HUES64 (cell line): ENCODE data around the gene PRR35.

Experiments
- H3K27ac ChIP-seq: 2 replicates; pipeline ENCODE4 v1.7.0; 2013; ENCODE audit warnings: low read depth, low read length, inconsistent platforms
- H3K27me3 ChIP-seq: 2 replicates; pipeline ENCODE4 v1.6.1; 2013; ENCODE audit warnings: mild to moderate bottlenecking, low read length; ENCODE audit not compliant: insufficient read depth
- H3K36me3 ChIP-seq: 2 replicates; pipeline ENCODE4 v1.6.1; 2013; ENCODE audit warnings: mild to moderate bottlenecking, low read length; ENCODE audit not compliant: insufficient read depth
- H3K4me1 ChIP-seq: 2 replicates; pipeline ENCODE4 v1.6.1; 2013; ENCODE audit warnings: mild to moderate bottlenecking, low read length, moderate library complexity; ENCODE audit not compliant: insufficient read depth
- H3K4me3 ChIP-seq: 2 replicates; pipeline ENCODE4 v1.5.1; 2013; ENCODE audit warnings: mild to moderate bottlenecking, low read length, moderate library complexity
- H3K9ac ChIP-seq: 2 replicates; pipeline ENCODE4 v1.6.1; 2013; ENCODE audit warnings: mild to moderate bottlenecking, low read depth, low read length
- H3K9me3 ChIP-seq: 2 replicates; pipeline ENCODE4 v1.6.1; 2013; ENCODE audit warnings: low read depth, low read length; ENCODE audit not compliant: insufficient read depth
- WGBS: fragments of 150-250, 120-280 bp; methylation state at CpG from one replicate; pipeline ENCODE4 v1.1.7; 2013; ENCODE audit warnings: missing lambda C conversion rate; 5-methylcytosine and 5-hydroxymethylcytosine counted together

Gene PRR35

DNA sequence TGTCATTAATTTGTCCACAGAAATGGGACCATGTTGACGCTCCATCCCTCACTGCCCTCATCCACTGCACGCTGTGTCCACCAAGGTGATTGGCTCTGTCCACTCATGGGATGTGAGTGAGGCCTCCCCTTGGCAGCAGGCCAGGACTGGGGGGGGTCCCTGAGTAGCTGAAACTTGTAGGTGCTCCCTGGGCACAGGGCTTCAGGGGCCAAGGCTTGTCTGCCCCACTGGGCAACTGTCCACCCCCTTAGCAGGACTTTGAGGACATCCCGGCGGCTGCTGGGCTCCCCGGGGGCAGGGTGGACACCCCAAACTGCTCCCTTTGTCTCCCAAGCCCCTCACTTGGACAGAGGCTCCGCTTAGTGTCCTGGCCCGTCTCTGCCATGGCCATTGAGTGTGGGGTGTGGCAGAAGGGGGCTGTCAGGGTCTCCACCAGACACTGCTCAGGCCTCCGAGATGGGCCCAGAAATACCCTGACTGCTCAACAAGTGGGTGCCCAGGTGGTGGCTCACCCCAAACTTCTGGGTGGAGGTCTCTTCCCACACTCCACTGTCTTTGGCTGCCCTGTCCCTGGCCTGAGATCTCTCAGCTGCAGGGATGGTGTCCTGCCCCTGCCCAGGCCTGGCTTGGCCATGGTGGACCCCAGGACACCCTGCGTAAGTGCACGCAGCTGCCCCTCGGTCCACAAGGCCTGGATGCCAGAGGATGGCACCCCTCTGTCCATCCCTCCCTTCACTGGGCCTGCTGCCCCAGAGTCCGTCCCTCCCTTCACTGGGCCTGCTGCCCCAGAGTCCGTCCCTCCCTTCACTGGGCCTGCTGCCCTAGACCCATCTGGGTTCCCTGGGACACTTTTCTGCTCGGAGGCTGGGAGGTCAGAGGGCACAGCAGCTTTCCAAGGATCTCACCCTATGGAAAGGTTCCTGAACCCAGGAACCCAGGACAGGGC, 26.7 kb downstream of the PRR35 start:
- Histone ChIP-seq H3K4me1 (peaks cover 4% of the 10 kb centered on the region; the same call in 1 of the 2 replicates), H3K36me3 (no peaks in the 10 kb centered on the region), H3K4me3 (no peak overlapping the region), H3K9ac (no peak overlapping the region), H3K27me3 (peaks cover 29% of the 10 kb centered on the region), H3K9me3 (no peaks in the 10 kb centered on the region), H3K27ac (no peak overlapping the region)
- 88% methylated on average over 14 of the region's 14 CpGs for WGBS

DNA sequence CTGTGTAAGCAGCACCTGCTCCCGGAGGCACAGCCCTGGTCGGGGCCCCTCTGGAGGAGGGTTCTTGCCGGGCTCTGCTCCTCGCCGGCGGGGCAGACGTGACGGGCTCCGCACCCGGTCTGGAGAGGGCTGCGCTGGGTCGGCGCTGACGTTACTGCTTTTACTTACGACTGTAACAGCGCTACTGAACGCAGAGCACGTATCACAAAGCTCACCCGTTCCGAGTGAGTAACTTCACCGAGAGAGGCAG, 28.4 kb downstream of the PRR35 start:
- H3K4me3 ChIP-seq: peak overlapping the region; percentile 99
- peaks cover 4% of the 10 kb centered on the region; the same call in 1 of the 2 replicates for H3K4me1 ChIP-seq
- H3K36me3 ChIP-seq: 0 out of 2 replicates have a peak, but pooled peaks cover 2% of the 10 kb centered on the region
- no peaks in the 10 kb centered on the region for H3K9me3 ChIP-seq
- peak overlapping the region; percentile 99 for H3K9ac ChIP-seq
- WGBS: 2% methylated on average over 21 of the region's 21 CpGs
- peaks cover 29% of the 10 kb centered on the region for H3K27me3 ChIP-seq
- H3K27ac ChIP-seq: peak overlapping the region; percentile 100

DNA sequence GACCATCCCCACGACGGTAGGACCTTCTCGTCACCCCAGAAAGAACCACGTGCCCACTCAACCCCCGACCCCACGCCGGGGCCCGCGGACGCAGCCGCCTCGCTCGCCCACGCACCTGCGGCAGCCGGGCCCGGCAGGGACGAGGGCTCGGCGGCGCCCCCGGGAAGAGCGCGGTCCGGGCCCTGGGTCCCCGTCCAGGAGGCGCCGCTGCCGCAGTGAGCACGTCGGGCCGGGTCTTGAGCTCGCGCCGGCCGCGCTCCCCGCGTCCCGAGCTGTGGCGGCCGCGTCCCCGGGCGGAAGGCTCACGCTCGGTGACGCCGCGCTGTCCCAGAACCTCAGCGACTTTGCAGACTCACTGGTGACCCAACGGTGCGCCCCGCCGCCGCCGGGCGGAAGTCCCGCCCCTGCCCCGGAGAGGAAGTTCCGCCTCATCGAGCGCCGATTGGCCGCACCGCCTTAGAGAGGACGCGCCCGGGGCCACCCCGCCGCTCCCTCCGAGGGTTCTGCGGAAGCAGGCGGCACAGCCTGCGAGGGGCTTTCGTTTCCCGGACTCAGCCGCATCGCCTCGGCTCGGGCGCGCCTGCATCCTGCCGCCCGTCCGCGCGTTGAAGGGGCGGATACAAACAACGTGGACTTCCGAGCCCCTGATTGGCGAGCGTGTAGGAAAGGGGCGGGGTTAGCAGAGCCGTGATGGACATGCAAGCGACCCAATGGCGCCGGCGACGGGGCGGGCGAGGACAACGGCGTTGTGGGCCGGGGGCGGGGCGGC, 28.9 kb downstream of the PRR35 start:
- peaks cover 4% of the 10 kb centered on the region; the same call in 1 of the 2 replicates for H3K4me1 ChIP-seq

DNA sequence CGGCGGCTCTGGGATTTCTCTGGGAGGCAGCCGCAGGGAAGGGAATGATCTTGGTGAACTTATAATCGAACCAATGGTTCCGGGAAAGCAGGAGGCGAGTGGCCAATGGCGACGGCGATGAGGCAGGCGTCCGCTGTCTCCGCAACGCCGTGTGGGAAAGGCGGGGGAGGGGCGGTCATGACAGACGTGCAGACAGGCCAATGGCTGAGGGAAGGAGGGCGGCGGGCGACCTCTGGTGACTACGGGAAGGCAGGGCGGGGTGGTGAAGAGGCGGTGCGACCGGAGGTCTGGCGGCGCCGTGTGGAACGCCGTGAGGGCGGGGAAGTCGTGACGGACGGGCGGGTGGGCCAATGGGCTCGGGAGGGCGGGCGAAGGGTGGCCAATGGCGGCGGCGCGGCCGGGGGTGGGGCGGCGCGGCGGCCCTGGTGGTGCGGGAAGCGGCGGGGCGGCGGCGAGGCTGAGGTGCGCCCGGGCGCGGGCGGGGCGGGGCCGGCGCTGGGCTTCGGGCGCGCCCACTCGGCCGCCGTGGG, 29.5 kb downstream of the PRR35 start, which contains the start of gene RAB40C:
Gene RAB40C, plus strand, starts transcription at position 409 of the 530 bp plus-strand sequence. CDS start 226 bp downstream, outside the sequence.
- H3K9me3 ChIP-seq: no peaks in the 10 kb centered on the region
- H3K9ac ChIP-seq: peak within 1 kb of the TSS; percentile 99
- H3K36me3 ChIP-seq: 0 out of 2 replicates have a peak, but pooled peaks cover 2% of the 10 kb centered on the region
- peak within 1 kb of the TSS; percentile 100 for H3K27ac ChIP-seq
- peaks cover 4% of the 10 kb centered on the region; the same call in 1 of the 2 replicates for H3K4me1 ChIP-seq
- peak within 1 kb of the TSS; percentile 99 for H3K4me3 ChIP-seq
- H3K27me3 ChIP-seq: peaks cover 29% of the 10 kb centered on the region
- WGBS: under 1% methylated on average over 67 of the region's 67 CpGs

More for the DNA sequence above, 28.9 kb downstream of the PRR35 start:
- Histone ChIP-seq H3K4me3 (peak overlapping the region; percentile 99), H3K9me3 (no peaks in the 10 kb centered on the region), H3K9ac (peak overlapping the region; percentile 99), H3K27me3 (peaks cover 29% of the 10 kb centered on the region), H3K27ac (peak overlapping the region; percentile 100), H3K36me3 (0 out of 2 replicates have a peak, but pooled peaks cover 2% of the 10 kb centered on the region)
- under 1% methylated on average over 107 of the region's 107 CpGs for WGBS

DNA sequence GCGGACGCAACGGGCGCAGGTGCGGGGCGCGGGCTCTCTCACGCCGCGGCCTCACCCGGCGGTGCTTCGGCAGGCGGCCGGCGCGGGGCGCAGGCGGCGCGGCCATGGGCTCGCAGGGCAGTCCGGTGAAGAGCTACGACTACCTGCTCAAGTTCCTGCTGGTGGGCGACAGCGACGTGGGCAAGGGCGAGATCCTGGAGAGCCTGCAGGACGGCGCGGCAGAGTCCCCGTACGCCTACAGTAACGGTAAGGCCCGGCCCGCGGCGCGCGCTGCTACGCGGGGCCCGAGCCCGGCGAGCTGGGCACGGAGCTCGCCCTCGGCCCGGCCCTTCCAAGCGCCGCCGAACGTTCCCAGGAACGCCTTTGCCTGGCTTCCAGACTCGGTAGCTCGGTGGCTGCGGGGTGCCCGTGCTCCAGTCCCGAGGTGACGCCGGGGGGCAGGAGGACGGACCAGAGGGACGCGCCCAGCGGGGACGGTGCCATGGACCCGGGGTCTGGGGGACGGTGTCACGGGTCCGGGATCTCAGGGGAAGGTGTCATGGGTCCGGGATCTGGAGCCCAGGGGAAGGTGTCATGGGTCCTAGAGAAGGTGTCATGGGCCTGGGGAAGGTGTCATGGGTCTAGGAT, 30.1 kb downstream of the PRR35 start:
- H3K4me1 ChIP-seq: peaks cover 4% of the 10 kb centered on the region; the same call in 1 of the 2 replicates
- H3K9ac ChIP-seq: peak overlapping the region; percentile 73
- H3K27ac ChIP-seq: 0 out of 2 replicates have a peak overlapping the region, but pooled peaks have one; percentile 17
- peaks cover 29% of the 10 kb centered on the region for H3K27me3 ChIP-seq
- 1% methylated on average over 71 of the region's 71 CpGs for WGBS
- no peaks in the 10 kb centered on the region for H3K9me3 ChIP-seq
- H3K36me3 ChIP-seq: 0 out of 2 replicates have a peak, but pooled peaks cover 2% of the 10 kb centered on the region
- H3K4me3 ChIP-seq: peak overlapping the region; percentile 89

DNA sequence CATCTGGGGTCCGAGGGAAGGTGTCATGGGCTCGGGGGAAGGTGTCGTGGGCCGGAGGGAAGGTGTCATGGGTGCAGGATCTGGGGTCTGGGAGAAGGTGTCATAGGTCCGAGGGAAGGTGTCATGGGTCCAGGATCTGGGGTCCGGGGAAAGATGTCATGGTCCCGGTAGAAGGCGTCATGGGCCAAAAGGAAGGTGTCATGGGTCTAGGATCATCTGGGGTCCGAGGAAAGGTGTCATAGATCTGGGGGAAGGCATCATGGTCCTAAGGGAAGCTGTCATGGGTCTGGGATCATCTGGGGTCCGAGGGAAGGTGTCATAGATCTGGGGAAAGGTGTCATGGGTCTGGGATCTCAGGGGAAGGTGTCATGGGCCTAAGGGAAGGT, 30.6 kb downstream of the PRR35 start:
- Histone ChIP-seq H3K27ac (no peak overlapping the region), H3K36me3 (0 out of 2 replicates have a peak, but pooled peaks cover 2% of the 10 kb centered on the region), H3K9me3 (no peaks in the 10 kb centered on the region), H3K4me3 (peak overlapping the region; percentile 89), H3K27me3 (peaks cover 25% of the 10 kb centered on the region), H3K4me1 (peaks cover 4% of the 10 kb centered on the region; the same call in 1 of the 2 replicates), H3K9ac (no peak overlapping the region; the same call in 1 of the 2 replicates)
- 72% methylated on average over 10 of the region's 10 CpGs for WGBS

DNA sequence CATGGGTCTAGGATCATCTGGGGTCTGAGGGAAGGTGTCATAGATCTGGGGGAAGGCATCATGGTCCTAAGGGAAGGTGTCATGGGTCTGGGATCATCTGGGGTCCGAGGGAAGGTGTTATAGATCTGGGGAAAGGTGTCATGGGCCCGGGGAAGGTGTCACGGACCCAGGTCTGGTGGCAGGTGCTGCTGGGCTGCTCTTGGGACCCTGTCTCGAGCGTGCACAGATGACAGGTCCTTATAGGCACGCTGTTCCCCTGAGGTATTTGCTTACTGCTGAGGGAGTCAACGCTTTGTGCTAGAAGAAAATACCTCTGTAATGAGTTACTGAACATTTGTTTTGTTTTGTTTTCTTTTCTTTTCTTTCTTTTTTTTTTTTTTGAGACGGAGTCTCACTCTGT, 31.0 kb downstream of the PRR35 start:
- Histone ChIP-seq H3K4me3 (peak overlapping the region; percentile 89), H3K4me1 (peaks cover 4% of the 10 kb centered on the region; the same call in 1 of the 2 replicates), H3K9ac (no peak overlapping the region), H3K9me3 (no peaks in the 10 kb centered on the region), H3K27ac (no peak overlapping the region), H3K27me3 (peaks cover 21% of the 10 kb centered on the region), H3K36me3 (0 out of 2 replicates have a peak, but pooled peaks cover 2% of the 10 kb centered on the region)
- 74% methylated on average over 8 of the region's 8 CpGs for WGBS

DNA sequence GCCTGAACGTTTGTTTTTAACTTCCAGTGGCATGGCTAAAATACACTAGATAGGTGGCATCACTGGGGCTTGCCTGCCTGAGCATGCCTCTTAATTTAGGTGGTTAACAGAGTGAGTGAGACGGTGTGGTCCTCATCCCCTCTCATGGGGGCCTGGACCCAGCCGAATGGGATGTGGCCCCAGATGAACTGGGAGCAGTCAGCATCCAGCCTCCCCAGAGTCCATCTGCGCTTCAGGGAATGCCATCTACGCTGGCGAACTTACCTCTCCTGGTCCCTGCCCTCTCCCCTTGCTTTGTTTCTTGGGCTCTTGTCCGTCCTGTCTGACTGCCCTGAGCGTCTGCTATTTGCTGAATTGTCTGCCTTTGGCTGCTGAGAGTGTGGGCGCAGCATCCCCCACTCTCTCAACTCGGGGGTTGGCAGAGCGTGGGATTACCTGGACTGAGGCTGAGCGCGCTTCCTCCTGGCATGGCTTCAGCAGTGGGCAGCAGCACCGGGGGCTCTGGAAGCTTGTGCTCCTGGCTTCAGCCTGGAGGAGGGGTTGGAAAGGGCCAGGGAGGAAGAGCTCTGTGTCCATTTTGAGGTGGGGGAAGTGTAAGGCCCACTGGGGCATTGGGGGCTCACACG, 31.8 kb downstream of the PRR35 start:
- Histone ChIP-seq H3K9ac (no peak overlapping the region), H3K27ac (no peak overlapping the region), H3K4me3 (no peak overlapping the region), H3K9me3 (no peaks in the 10 kb centered on the region), H3K27me3 (peaks cover 13% of the 10 kb centered on the region), H3K4me1 (peaks cover 4% of the 10 kb centered on the region; the same call in 1 of the 2 replicates), H3K36me3 (0 out of 2 replicates have a peak, but pooled peaks cover 2% of the 10 kb centered on the region)
- WGBS: 93% methylated on average over 15 of the region's 15 CpGs

DNA sequence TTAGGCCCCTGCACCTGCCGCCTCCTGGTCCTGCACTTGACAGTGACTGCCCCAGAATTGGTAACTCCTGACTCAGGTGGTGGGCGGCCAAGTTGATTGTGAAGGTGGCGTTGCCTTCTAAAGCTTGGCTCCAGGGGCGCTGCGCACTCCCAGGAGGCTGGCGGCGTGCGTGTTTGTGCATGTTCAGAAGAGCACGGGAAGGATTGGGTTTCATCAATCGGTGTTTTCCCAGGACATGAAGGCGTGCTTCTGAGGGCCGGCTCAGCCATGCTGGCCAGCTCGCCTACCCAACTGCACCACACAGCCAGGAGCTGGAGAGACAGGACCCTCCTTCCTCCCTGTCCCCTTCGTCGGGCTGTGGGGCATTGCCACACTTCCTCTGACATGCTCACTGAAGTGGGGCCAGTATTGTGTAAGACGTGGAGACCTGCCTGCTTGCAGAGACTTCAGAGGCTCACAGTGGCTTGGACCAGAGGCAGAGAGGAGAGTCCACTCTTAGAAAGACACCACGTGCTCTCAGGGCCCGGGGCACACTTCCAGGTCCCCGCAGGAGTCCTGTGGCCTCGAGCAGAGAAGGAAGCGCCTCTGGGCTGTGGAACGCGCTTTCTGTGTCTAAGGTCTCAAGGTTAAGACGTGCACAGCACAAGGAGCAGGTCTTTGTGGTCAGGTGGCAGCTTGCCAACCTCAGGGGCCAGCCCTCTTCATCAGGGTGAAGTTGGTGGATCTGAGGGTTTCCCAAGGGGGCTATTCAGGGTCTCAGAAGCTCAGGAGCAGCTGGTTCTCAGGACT, 32.5 kb downstream of the PRR35 start:
- H3K4me1 ChIP-seq: peaks cover 4% of the 10 kb centered on the region; the same call in 1 of the 2 replicates
- no peaks in the 10 kb centered on the region for H3K9me3 ChIP-seq
- H3K4me3 ChIP-seq: no peak overlapping the region
- no peak overlapping the region for H3K27ac ChIP-seq
- 0 out of 2 replicates have a peak overlapping the region, but pooled peaks have one; percentile 20 for H3K9ac ChIP-seq
- peaks cover 7% of the 10 kb centered on the region for H3K27me3 ChIP-seq
- WGBS: 94% methylated on average over 24 of the region's 24 CpGs
- 0 out of 2 replicates have a peak, but pooled peaks cover 2% of the 10 kb centered on the region for H3K36me3 ChIP-seq
